HCT116 (cell line): Measurements from ENCODE around the gene CPB1. TPM values are rescaled to one million over a fixed set of nuclear protein-coding genes. Genes with fewer than 3 reads are reported as not detected.

ENCODE experiments used
- ATAC-seq: fragments of 200-7000 bp; cut with Tn5 transposase; 2 replicates; pipeline ENCODE4 v1.9.1; 2020; ENCODE audit warnings: mild to moderate bottlenecking, moderate library complexity
- BruUV-seq: library from RNA; stranded (reverse); fragments of 400-500 nt; replicated peaks from 2 replicates; lab custom pipeline; 2021; lab: Mats Ljungman, UMichigan
- CTCF ChIA-PET: fragments of 300-600 bp; sonication (Branson Sonifier 250); formaldehyde crosslinking; loops from one replicate; lab custom pipeline; 2021; ENCODE audit warnings: antibody characterized with exemption; lab: Charles Lee
- POLR2A ChIA-PET: fragments of 300-600, 350-600 bp; sonication (Branson Sonifier 250); formaldehyde crosslinking; loops from one replicate; lab custom pipeline; 2021; ENCODE audit warnings: antibody characterized with exemption; lab: Charles Lee
- RAD21 ChIA-PET, 2 experiments: fragments of 300-600 bp; sonication (Branson Sonifier 250); formaldehyde crosslinking; loops; one replicate each; lab custom pipeline; 2023; ENCODE audit warnings: low total read pairs in 2 of 2; ENCODE audit not compliant: uncharacterized antibody in 2 of 2, unreplicated experiment in 2 of 2, low non-redundant PET in 1 of 2; lab: Charles Lee
- DNase-seq: peaks from one replicate; pipeline ENCODE4 v3.0.0-alpha.2; 2010; ENCODE audit warnings: low read depth, low spot score
- H2AFZ ChIP-seq: fragments of 200-600 bp; shearing (Covaris generic), sonication (generic); 2 replicates; pipeline ENCODE4 v1.6.1; 2017; ENCODE audit warnings: low read depth, mixed run types, mixed read lengths, antibody characterized with exemption, low read length; ENCODE audit not compliant: poor library complexity, severe bottlenecking
- H3K27ac ChIP-seq: 2 replicates; pipeline ENCODE4 v1.5.1; 2012; ENCODE audit warnings: low read depth, low read length
- H3K27me3 ChIP-seq: fragments of 200-600 bp; sonication (generic); 2 replicates; pipeline ENCODE4 v1.6.1; 2016; ENCODE audit warnings: mixed run types, low read length, mixed read lengths; ENCODE audit not compliant: insufficient read depth
- H3K36me3 ChIP-seq, 2 experiments: fragments of 200-500 bp in 1 of 2; fragments of 200-600 bp in 1 of 2; sonication (Bioruptor generic) in 1 of 2; sonication (generic) in 1 of 2; 2 replicates each; pipeline versions ENCODE4 v1.5.1 to v1.6.1; 2014 to 2016; ENCODE audit warnings: low read length in 2 of 2, inconsistent platforms in 1 of 2, mixed read lengths in 1 of 2, mixed run types in 1 of 2; ENCODE audit not compliant: insufficient read depth in 2 of 2, control insufficient read depth in 1 of 2
- H3K4me1 ChIP-seq, 2 experiments: fragments of 200-600 bp in 1 of 2; sonication (generic) in 1 of 2; 2 replicates each; pipeline versions ENCODE4 v1.5.1 to v1.6.1; 2012 to 2017; ENCODE audit warnings: low read length in 2 of 2, inconsistent platforms in 1 of 2, mild to moderate bottlenecking in 1 of 2, mixed read lengths in 1 of 2, mixed run types in 1 of 2, moderate library complexity in 1 of 2; ENCODE audit not compliant: insufficient read depth in 2 of 2, control insufficient read depth in 1 of 2
- H3K4me2 ChIP-seq: fragments of 200-600 bp; sonication (generic); 2 replicates; pipeline ENCODE4 v1.6.1; 2017; ENCODE audit warnings: mixed run types, low read length, mixed read lengths
- H3K4me3 ChIP-seq, 2 experiments: fragments of 200-600 bp in 1 of 2; sonication (generic) in 1 of 2; replicated peaks in 1 of 2; 2 replicates each; pipeline ENCODE4 v1.5.1; 2011 to 2016; ENCODE audit warnings: low read length in 2 of 2, control low read depth in 1 of 2, low read depth in 1 of 2, mild to moderate bottlenecking in 1 of 2, mixed read lengths in 1 of 2, mixed run types in 1 of 2
- H3K79me2 ChIP-seq: fragments of 200-600 bp; sonication (generic); 2 replicates; pipeline ENCODE4 v1.6.1; 2017; ENCODE audit warnings: mild to moderate bottlenecking, mixed run types, low read length, moderate library complexity, mixed read lengths; ENCODE audit not compliant: insufficient read depth
- H3K9ac ChIP-seq: fragments of 200-600 bp; sonication (generic); 2 replicates; pipeline ENCODE4 v1.6.1; 2016; ENCODE audit warnings: low read length, mixed read lengths
- H3K9me2 ChIP-seq: fragments of 200-600 bp; sonication (generic), shearing (Covaris generic); 2 replicates; pipeline ENCODE4 v1.6.1; 2017; ENCODE audit warnings: mixed run types, mild to moderate bottlenecking, moderate library complexity; ENCODE audit not compliant: insufficient read depth
- H3K9me3 ChIP-seq, 2 experiments: fragments of 200-500 bp in 1 of 2; fragments of 200-600 bp in 1 of 2; sonication (Bioruptor generic) in 1 of 2; sonication (generic) in 1 of 2; 2 replicates each; pipeline ENCODE4 v1.6.1; 2014 to 2017; ENCODE audit warnings: low read length in 2 of 2, mixed read lengths in 2 of 2, inconsistent platforms in 1 of 2, low read depth in 1 of 2, mild to moderate bottlenecking in 1 of 2, mixed run types in 1 of 2, moderate library complexity in 1 of 2; ENCODE audit not compliant: control insufficient read depth in 1 of 2, insufficient read depth in 1 of 2
- H4K20me1 ChIP-seq: fragments of 200-600 bp; sonication (generic), shearing (Covaris generic); 2 replicates; pipeline ENCODE4 v1.6.1; 2017; ENCODE audit warnings: mixed run types, mild to moderate bottlenecking, moderate library complexity; ENCODE audit not compliant: insufficient read depth
- ATF3 ChIP-seq: IDR thresholded peaks from 2 replicates; pipeline ENCODE4 v1.6.1; 2012
- CBX3 ChIP-seq: IDR thresholded peaks from 2 replicates; pipeline ENCODE4 v1.6.1; 2012; ENCODE audit warnings: low read depth
- CEBPB ChIP-seq: IDR thresholded peaks from 2 replicates; pipeline ENCODE4 v1.6.1; 2012; ENCODE audit warnings: low read depth
- CTCF ChIP-seq, 3 experiments: fragments of 200-600 bp in 1 of 3; sonication (generic) in 1 of 3; IDR thresholded peaks in 2 of 3; conservative IDR thresholded peaks in 1 of 3; 2 replicates each; pipeline ENCODE4 v1.5.1; 2012 to 2017; ENCODE audit warnings: low read depth in 2 of 3, low read length in 2 of 3, antibody characterized with exemption in 1 of 3, borderline replicate concordance in 1 of 3, control low read depth in 1 of 3, mild to moderate bottlenecking in 1 of 3, mixed read lengths in 1 of 3, mixed run types in 1 of 3, moderate library complexity in 1 of 3; ENCODE audit not compliant: insufficient read depth in 1 of 3
- EGR1 ChIP-seq: IDR thresholded peaks from 2 replicates; pipeline ENCODE4 v1.6.1; 2012; ENCODE audit warnings: low read depth
- ELF1 ChIP-seq: IDR thresholded peaks from 2 replicates; pipeline ENCODE4 v1.6.1; 2012; ENCODE audit warnings: low read depth, borderline replicate concordance
- EZH2 ChIP-seq: fragments of 200-600 bp; sonication (generic); IDR thresholded peaks from 2 replicates; pipeline ENCODE4 v1.6.1; 2017; ENCODE audit warnings: antibody characterized with exemption, mixed run types
- JUND ChIP-seq: IDR thresholded peaks from 2 replicates; pipeline ENCODE4 v1.6.1; 2012
- RAD21 ChIP-seq: IDR thresholded peaks from 2 replicates; pipeline ENCODE4 v1.6.1; 2012; ENCODE audit warnings: low read depth, mild to moderate bottlenecking
- SIN3A ChIP-seq: IDR thresholded peaks from 2 replicates; pipeline ENCODE4 v1.6.1; 2012; ENCODE audit warnings: low read depth
- ZBTB33 ChIP-seq: IDR thresholded peaks from 2 replicates; pipeline ENCODE4 v1.6.1; 2011; ENCODE audit warnings: mild to moderate bottlenecking, low read length, moderate library complexity; ENCODE audit not compliant: insufficient replicate concordance; ENCODE audit errors: extremely low read depth
- ZFX ChIP-seq: fragments of 450-650 bp; IDR thresholded peaks from 2 replicates; pipeline ENCODE4 v1.6.1; 2017
- ZNF274 ChIP-seq: fragments of 200-500 bp; sonication (Bioruptor generic); IDR thresholded peaks from 2 replicates; pipeline ENCODE4 v1.6.1; 2014; ENCODE audit warnings: mild to moderate bottlenecking, low read depth, low read length, inconsistent platforms
- intact Hi-C: fragments of 100-400 bp; cut with micrococcal nuclease; formaldehyde crosslinking; loops from 2 replicates; pipeline ENCODE4 v1.10.0; 2022
- total RNA-seq: library from RNA; stranded (reverse); gene quantifications from one replicate; pipeline ENCODE4 v1.2.1, GENCODE V29; 2021; ENCODE audit not compliant: unreplicated experiment

CPB1 gene
- total RNA-seq, 1 experiment from 2014 or later, result 6.2 TPM

GRCh38 chr3:148901987-148902791 is 74.6 kb downstream of the CPB1 start (continued):
- TF ChIP-seq SIN3A, result no peak
- TF ChIP-seq EZH2, result no peak
- TF ChIP-seq ATF3, result no peak
- TF ChIP-seq ZBTB33, result no peak
- TF ChIP-seq JUND, result no peak
- TF ChIP-seq ZFX, result no peak
- TF ChIP-seq CTCF (IDR thresholded peaks at IDR 0.05 in 2 of 3, conservative IDR thresholded peaks at IDR 0.05 in 1 of 3; ENCODE audit: borderline replicate concordance in 1 of 3, insufficient read depth in 1 of 3, low read depth in 2 of 3, low read length in 2 of 3), result no peak

GRCh38 chr3:148903022-148903442 is 75.4 kb downstream of the CPB1 start:
- Histone ChIP-seq H3K4me3 (no peak overlapping the region), H3K79me2 (no peaks in the 10 kb centered on the region), H3K9ac (no peak overlapping the region), H3K9me3 (no peaks in the 10 kb centered on the region), H3K4me2 (no peak overlapping the region), H3K4me1 (no peaks in the 10 kb centered on the region)
- TF ChIP-seq ZFX, result no peak
- TF ChIP-seq CBX3, result no peak
- TF ChIP-seq CTCF (IDR thresholded peaks at IDR 0.05 in 2 of 3, conservative IDR thresholded peaks at IDR 0.05 in 1 of 3; ENCODE audit: borderline replicate concordance in 1 of 3, insufficient read depth in 1 of 3, low read depth in 2 of 3, low read length in 2 of 3), result no peak
- no peak for TF ChIP-seq ZNF274
- TF ChIP-seq EGR1, result no peak
- no peak for TF ChIP-seq SIN3A
- TF ChIP-seq ELF1, result no peak
- no peak for TF ChIP-seq CEBPB
- TF ChIP-seq RAD21, result no peak
- TF ChIP-seq ZBTB33, result no peak
- TF ChIP-seq, all 23 proteins: peak for 0
- Histone ChIP-seq H2AFZ (no peak overlapping the region), H4K20me1 (no peaks in the 10 kb centered on the region), H3K27me3 (no peaks in the 10 kb centered on the region), H3K9me2 (no peaks in the 10 kb centered on the region), H3K36me3 (no peaks in the 10 kb centered on the region), H3K27ac (no peak overlapping the region)
- DNase-seq (no peak), ATAC-seq (no peak)
- POLR2A ChIA-PET, result no interaction called here
- BruUV-seq, result no TSS peak
- intact Hi-C loops, result no loop called here
- RAD21 ChIA-PET, result no interaction called here
- CTCF ChIA-PET, result no interaction called here
